Endothelial cell of umbilical vein (primary cell): Measurements from ENCODE around the gene SS18L1. TPM values are rescaled to one million over a fixed set of nuclear protein-coding genes. Genes with fewer than 3 reads are reported as not detected.

Source experiments
- BruUV-seq: library from RNA; stranded (reverse); fragments of 400-500 nt; replicated peaks from 2 replicates; lab custom pipeline; 2021; lab: Mats Ljungman, UMichigan
- CTCF ChIA-PET: fragments of 300-600, 350-600 bp; sonication (Branson Sonifier 250); formaldehyde crosslinking; loops from one replicate; lab custom pipeline; 2021; ENCODE audit warnings: antibody characterized with exemption, inconsistent platforms; lab: Charles Lee
- POLR2A ChIA-PET: fragments of 300-600, 350-600 bp; sonication (Branson Sonifier 250); formaldehyde crosslinking; loops from one replicate; lab custom pipeline; 2021; ENCODE audit warnings: antibody characterized with exemption, inconsistent platforms; lab: Charles Lee
- DNase-seq: peaks from one replicate; pipeline ENCODE4 v3.0.0-alpha.2; 2011; ENCODE audit warnings: low read depth, low spot score
- FAIRE-seq: peaks from 2 replicates; lab custom pipeline; 2011; peaks lifted over from hg19 to GRCh38; lab: Jason Lieb, UNC
- H2AFZ ChIP-seq: 2 replicates; pipeline ENCODE4 v1.6.0; 2012; ENCODE audit warnings: low read depth, low read length, control low read depth, inconsistent platforms
- H3K27ac ChIP-seq: 2 replicates; pipeline ENCODE4 v1.5.1; 2011; ENCODE audit warnings: low read depth, mild to moderate bottlenecking, control low read depth, low read length, moderate library complexity; ENCODE audit not compliant: insufficient read depth
- H3K27me3 ChIP-seq, 2 experiments: 2 replicates each; pipeline versions ENCODE4 v1.6.0 to v1.6.1; 2011; ENCODE audit warnings: low read length in 2 of 2, mixed read lengths in 1 of 2; ENCODE audit not compliant: control insufficient read depth in 2 of 2, insufficient read depth in 2 of 2
- H3K36me3 ChIP-seq, 2 experiments: 2 replicates in 1 of 2; 3 replicates in 1 of 2; pipeline ENCODE4 v1.5.1; 2011; ENCODE audit warnings: low read length in 2 of 2, mild to moderate bottlenecking in 1 of 2, moderate library complexity in 1 of 2; ENCODE audit not compliant: control insufficient read depth in 2 of 2, insufficient read depth in 2 of 2; ENCODE audit errors: extremely low read depth in 1 of 2
- H3K4me1 ChIP-seq: 3 replicates; pipeline ENCODE4 v1.5.1; 2011; ENCODE audit warnings: mild to moderate bottlenecking, low read length; ENCODE audit not compliant: control insufficient read depth, insufficient read depth; ENCODE audit errors: extremely low read depth
- H3K4me2 ChIP-seq: 2 replicates; pipeline ENCODE4 v1.6.1; 2011; ENCODE audit warnings: low read length, control low read depth, mixed read lengths; ENCODE audit not compliant: insufficient read depth
- H3K4me3 ChIP-seq, 3 experiments: fragments of 200-600 bp in 1 of 3; sonication (generic), shearing (Covaris generic) in 1 of 3; replicated peaks in 1 of 3; 2 replicates each; pipeline ENCODE4 v1.5.1; 2011 to 2016; ENCODE audit warnings: control low read depth in 3 of 3, low read length in 3 of 3, mild to moderate bottlenecking in 2 of 3, inconsistent platforms in 1 of 3, low read depth in 1 of 3, moderate library complexity in 1 of 3; ENCODE audit not compliant: insufficient read depth in 1 of 3
- H3K79me2 ChIP-seq: 2 replicates; pipeline ENCODE4 v1.6.0; 2012; ENCODE audit warnings: low read length, inconsistent platforms; ENCODE audit not compliant: control insufficient read depth, insufficient read depth
- H3K9ac ChIP-seq: replicated peaks from 2 replicates; pipeline ENCODE3; 2011; ENCODE audit warnings: low read length, control low read depth; ENCODE audit not compliant: insufficient read depth; ENCODE audit errors: extremely low read depth
- H3K9me1 ChIP-seq: replicated peaks from 3 replicates; pipeline ENCODE4 v1.6.0; 2011; ENCODE audit warnings: mild to moderate bottlenecking, low read length; ENCODE audit not compliant: control insufficient read depth, insufficient read depth; ENCODE audit errors: extremely low read depth
- H3K9me3 ChIP-seq: replicated peaks from 2 replicates; pipeline ENCODE4 v1.5.1; 2012; ENCODE audit warnings: low read length, inconsistent platforms; ENCODE audit not compliant: control insufficient read depth, insufficient read depth
- H4K20me1 ChIP-seq: replicated peaks from 2 replicates; pipeline ENCODE3; 2011; ENCODE audit warnings: mild to moderate bottlenecking, low read length; ENCODE audit not compliant: control insufficient read depth, insufficient read depth; ENCODE audit errors: extremely low read depth
- EZH2 ChIP-seq: IDR thresholded peaks from 2 replicates; pipeline ENCODE4 v1.6.1; 2012; ENCODE audit warnings: borderline replicate concordance, low read depth, mild to moderate bottlenecking, moderate library complexity, low read length, inconsistent platforms; ENCODE audit not compliant: severe bottlenecking
- FOS ChIP-seq: IDR thresholded peaks from 2 replicates; pipeline ENCODE4 v1.6.1; 2011; ENCODE audit warnings: mild to moderate bottlenecking, low read length, moderate library complexity, borderline replicate concordance; ENCODE audit not compliant: insufficient read depth
- JUN ChIP-seq: IDR thresholded peaks from 2 replicates; pipeline ENCODE4 v1.6.1; 2011; ENCODE audit warnings: borderline replicate concordance, low read depth; ENCODE audit not compliant: insufficient read length, insufficient read depth
- MYC ChIP-seq: IDR thresholded peaks from one replicate; pipeline ENCODE4 v1.6.1; 2011; ENCODE audit warnings: mild to moderate bottlenecking, low read depth, low read length
- POLR2A ChIP-seq: IDR thresholded peaks from 2 replicates; pipeline ENCODE4 v1.6.1; 2012; ENCODE audit warnings: low read depth, mild to moderate bottlenecking, control low read depth, low read length
- POLR2AphosphoS5 ChIP-seq: IDR thresholded peaks from 2 replicates; pipeline ENCODE4 v1.6.1; 2012; ENCODE audit warnings: low read depth, mild to moderate bottlenecking, control low read depth, low read length, moderate library complexity; ENCODE audit not compliant: insufficient read depth
- dilution Hi-C: fragments of 300-500 bp; cut with MboI; formaldehyde crosslinking; loops from one replicate; pipeline ENCODE4 v1.15.0; 2019; ENCODE audit warnings: low sequenced_read_pairs; ENCODE audit not compliant: extremely low pct_ligation_motif_present
- intact Hi-C: fragments of 100-400 bp; cut with micrococcal nuclease; formaldehyde crosslinking; loops from one replicate; pipeline ENCODE4 v1.10.0; 2022
- polyA plus RNA-seq, 4 experiments: library from polyadenylated mRNA; depleted of rRNA in 3 of 4; stranded (reverse) in 3 of 4; unstranded in 1 of 4; fragments of >200 nt; gene quantifications; 2 replicates each; pipeline versions ENCODE4 v1.2.1 to v1.2.3, GENCODE V29; 2011 to 2012; ENCODE audit warnings: missing spikeins in 1 of 4
- total RNA-seq: library from RNA; stranded (reverse); gene quantifications from 2 replicates; pipeline ENCODE4 v1.2.3, GENCODE V29; 2021

Gene SS18L1
- total and polyA plus RNA-seq, 2 donors (not counting 3 experiments of a cell fraction or from before 2014, with no cell fraction given) = 15.4 to 21.7 TPM

DNA sequence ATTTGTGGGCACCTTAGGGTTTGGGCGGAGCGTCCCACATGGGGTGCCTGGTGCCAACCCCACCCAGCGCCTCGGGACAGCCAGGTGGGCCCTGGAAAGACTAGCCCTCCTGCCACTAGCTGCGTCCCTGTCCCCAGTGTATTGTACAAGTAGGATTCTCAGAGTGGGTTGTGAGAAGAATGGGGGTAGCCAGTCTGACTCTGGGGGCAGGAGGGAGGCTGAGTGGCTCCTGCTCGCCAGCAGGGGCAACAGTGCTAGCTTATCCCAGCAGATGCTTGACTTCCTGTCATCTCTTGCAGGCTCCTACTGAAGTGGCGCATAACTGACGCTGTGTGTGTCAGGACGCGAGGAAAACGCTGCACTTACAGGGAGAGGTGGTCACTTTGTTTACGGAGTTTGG lies 9.7 kb upstream of the SS18L1 start:
- H3K9me3 ChIP-seq = no peaks in the 10 kb centered on the region
- peaks cover 2% of the 10 kb centered on the region for H3K79me2 ChIP-seq
- no peak overlapping the region for H2AFZ ChIP-seq
- H3K27me3 ChIP-seq = no peaks in the 10 kb centered on the region
- intact Hi-C loops = no loop called here
- DNase-seq (no peak), FAIRE-seq (no peak)
- H3K4me1 ChIP-seq = no peaks in the 10 kb centered on the region
- no peak overlapping the region for H3K4me2 ChIP-seq
- no peaks in the 10 kb centered on the region for H3K9me1 ChIP-seq
- H3K36me3 ChIP-seq = peaks cover 24 to 69% of the 10 kb centered on the region in 2 experiments
- H3K27ac ChIP-seq = no peak overlapping the region
- no peak overlapping the region for H3K4me3 ChIP-seq
- H4K20me1 ChIP-seq = peaks cover 4% of the 10 kb centered on the region
- POLR2A ChIA-PET = interaction anchor here (0.7 kb wide), 1 partner anchor 10 kb away, joined by 4 read pairs; no protein-coding TSS in a partner anchor
- CTCF ChIA-PET = interaction anchor here (2.8 to 6.1 kb wide), 3 partner anchors 10 to 123 kb away, joined by 12 to 75 read pairs (median 15); no protein-coding TSS in a partner anchor
- no TSS peak for BruUV-seq
- no peak overlapping the region for H3K9ac ChIP-seq
- dilution Hi-C loops = no loop called here
- TF ChIP-seq POLR2A (peak; percentile 31), EZH2 (no peak), JUN (no peak), FOS (no peak)

- ChIA-PET CTCF (interaction anchor here (1.2 to 6.1 kb wide), 6 partner anchors 11 to 124 kb away, joined by 3 to 75 read pairs (median 14); no protein-coding TSS in a partner anchor), POLR2A (interaction anchor here (0.7 kb wide), 1 partner anchor 10 kb away, joined by 4 read pairs; no protein-coding TSS in a partner anchor)
- FAIRE-seq = peak; percentile 79
- peaks cover 4% of the 10 kb centered on the region for H4K20me1 ChIP-seq
- TF ChIP-seq MYC = no peak
- TF ChIP-seq POLR2AphosphoS5 = peak; percentile 39
- intact Hi-C loops = loop anchor here (5.0 kb wide), 1 partner anchor 67 kb away; the partner anchor contains the start of gene TAF4
- TSS peak; percentile 8 for BruUV-seq
- H3K4me3 ChIP-seq = no peak overlapping the region
- H3K4me1 ChIP-seq = no peaks in the 10 kb centered on the region
- peaks cover 33 to 73% of the 10 kb centered on the region in 2 experiments for H3K36me3 ChIP-seq
- H2AFZ ChIP-seq = no peak overlapping the region
- no peaks in the 10 kb centered on the region for H3K27me3 ChIP-seq
- peak; percentile 28 for DNase-seq
- peaks cover 11% of the 10 kb centered on the region for H3K79me2 ChIP-seq
- no peak overlapping the region for H3K4me2 ChIP-seq
- no peak overlapping the region for H3K9ac ChIP-seq
- H3K9me1 ChIP-seq = no peaks in the 10 kb centered on the region
- H3K9me3 ChIP-seq = no peaks in the 10 kb centered on the region
- dilution Hi-C loops = no loop called here
- no peak overlapping the region for H3K27ac ChIP-seq
Measured at GRCh38 chr20:62134735-62135231, 8.8 kb upstream of the SS18L1 start.
